GM12874 (cell line): Measurements from ENCODE around the gene R3HCC1L.

Source experiments
- CTCF ChIP-seq: IDR thresholded peaks from 2 replicates; pipeline ENCODE4 v1.5.1; 2011; ENCODE audit warnings: low read depth, mild to moderate bottlenecking, control low read depth, low read length, moderate library complexity; ENCODE audit not compliant: insufficient read depth

Gene R3HCC1L

GRCh38 chr10:98287321-98287720 is 152.9 kb downstream of the R3HCC1L start:
- TF ChIP-seq CTCF: no peak

- no peak for TF ChIP-seq CTCF
Measured at GRCh38 chr10:98289802-98290209, 155.3 kb downstream of the R3HCC1L start.

GRCh38 chr10:98292971-98293370 is 158.5 kb downstream of the R3HCC1L start:
- TF ChIP-seq CTCF: no peak

- no peak for TF ChIP-seq CTCF
Measured at GRCh38 chr10:98293550-98294269, 159.3 kb downstream of the R3HCC1L start.

- TF ChIP-seq CTCF: no peak
Measured at GRCh38 chr10:98294270-98294627, 159.8 kb downstream of the R3HCC1L start.
